Activated T-helper 1 cell treated with anti-CD3 and anti-CD28 coated beads, Interleukin-12 subunit alpha, Interleukin-12 subunit beta, Interleukin-2, Interleukin-4 antibody, amounts not matched to agents 30 ng/mL and 10 ng/mL and 1 ng/mL, durations not matched to agents 14 hours and 24 hours and 36 hours (primary cell): Measurements from ENCODE around the gene IFRD2. TPM values are rescaled to one million over a fixed set of nuclear protein-coding genes. Genes with fewer than 3 reads are reported as not detected.

ENCODE experiments used
- DNase-seq: peaks from one replicate; pipeline ENCODE4 v3.0.0; 2021; ENCODE audit warnings: low spot score
- H3K27ac Mint-ChIP-seq: one replicate; pipeline ENCODE4 v1.8.0; 2021; ENCODE audit warnings: mild to moderate bottlenecking, mixed read lengths
- H3K27me3 Mint-ChIP-seq: one replicate; pipeline ENCODE4 v1.8.0; 2022; ENCODE audit warnings: mild to moderate bottlenecking, moderate library complexity, mixed read lengths; ENCODE audit not compliant: insufficient read depth
- H3K36me3 Mint-ChIP-seq: one replicate; pipeline ENCODE4 v1.8.0; 2021; ENCODE audit warnings: low read depth, mixed read lengths
- H3K4me1 Mint-ChIP-seq: one replicate; pipeline ENCODE4 v1.8.0; 2021; ENCODE audit warnings: low read depth, mixed read lengths
- H3K4me3 Mint-ChIP-seq: one replicate; pipeline ENCODE4 v1.8.0; 2021; ENCODE audit warnings: mild to moderate bottlenecking, moderate library complexity, mixed read lengths
- H3K9me3 Mint-ChIP-seq: one replicate; pipeline ENCODE4 v1.8.0; 2021; ENCODE audit warnings: mixed read lengths
- intact Hi-C: fragments of 100-400 bp; cut with micrococcal nuclease; formaldehyde crosslinking; loops from one replicate; pipeline ENCODE4 v1.15.1; 2024
- total RNA-seq: library from RNA; stranded (reverse); gene quantifications from 2 replicates; pipeline ENCODE4 v1.2.3, GENCODE V29; 2022

Gene IFRD2, protein sequence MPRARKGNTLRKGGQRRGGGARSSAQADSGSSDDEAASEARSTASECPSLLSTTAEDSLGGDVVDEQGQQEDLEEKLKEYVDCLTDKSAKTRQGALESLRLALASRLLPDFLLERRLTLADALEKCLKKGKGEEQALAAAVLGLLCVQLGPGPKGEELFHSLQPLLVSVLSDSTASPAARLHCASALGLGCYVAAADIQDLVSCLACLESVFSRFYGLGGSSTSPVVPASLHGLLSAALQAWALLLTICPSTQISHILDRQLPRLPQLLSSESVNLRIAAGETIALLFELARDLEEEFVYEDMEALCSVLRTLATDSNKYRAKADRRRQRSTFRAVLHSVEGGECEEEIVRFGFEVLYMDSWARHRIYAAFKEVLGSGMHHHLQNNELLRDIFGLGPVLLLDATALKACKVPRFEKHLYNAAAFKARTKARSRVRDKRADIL
- 215 TPM in 2 replicates for total RNA-seq

DNA sequence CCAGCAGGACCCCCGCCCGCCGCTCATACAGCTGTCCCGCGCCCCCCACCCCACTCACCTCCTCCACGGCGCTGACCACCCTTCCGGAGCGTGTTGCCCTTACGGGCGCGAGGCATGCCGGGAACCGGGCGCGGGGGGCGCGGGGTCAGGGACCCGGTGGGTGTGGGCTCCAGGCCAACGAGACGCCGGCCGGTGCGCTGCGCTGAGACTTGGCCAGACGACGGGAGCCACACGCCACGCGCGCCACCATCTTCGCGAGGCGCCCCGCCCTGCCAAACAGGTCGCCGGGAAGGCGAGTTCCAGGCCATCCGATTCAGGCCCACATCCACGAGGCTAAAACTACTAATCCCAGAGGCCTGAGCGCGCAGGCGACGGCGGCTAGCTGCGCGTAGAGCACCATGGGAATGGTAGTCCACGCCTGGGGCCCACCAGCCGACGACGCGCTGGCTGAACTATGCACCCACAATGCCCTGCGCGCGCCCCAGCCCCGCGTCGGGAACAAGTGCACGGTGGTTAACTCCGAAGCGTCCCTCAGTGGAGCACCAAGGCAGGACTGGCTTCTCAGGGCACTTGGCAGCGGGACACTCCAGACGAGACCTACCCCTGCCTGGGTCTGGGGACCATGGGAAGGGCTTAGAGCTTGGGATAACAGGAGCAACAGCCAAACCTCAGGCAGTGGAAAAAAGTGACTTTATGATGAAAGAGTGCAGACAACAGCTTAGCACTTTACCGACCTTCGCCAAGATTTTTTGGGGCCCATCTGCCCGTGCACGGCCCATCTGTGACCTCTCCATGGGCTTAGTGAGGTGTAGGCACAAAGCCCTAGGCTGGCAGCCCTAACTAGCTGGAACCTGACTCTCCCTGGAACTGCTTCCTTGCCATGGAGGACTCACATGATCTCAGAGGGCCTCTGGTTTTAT is at the start of gene IFRD2:
Gene IFRD2 (minus strand): TSS at position 271 of the 920 bp plus-strand sequence. CDS start 155 bp downstream, at position 116.
- peaks cover 14% of the 10 kb centered on the region for H3K4me1 Mint-ChIP-seq
- intact Hi-C loops: loop anchor here (1.0 to 2.0 kb wide), 11 partner anchors 29 to 822 kb away; partner anchors contain the start of genes DAG1, HEMK1, MON1A and TMEM115
- H3K9me3 Mint-ChIP-seq: no peaks in the 10 kb centered on the region
- H3K27ac Mint-ChIP-seq: peak within 1 kb of the TSS; percentile 83
- H3K27me3 Mint-ChIP-seq: no peaks in the 10 kb centered on the region
- DNase-seq: peak; percentile 95
- H3K36me3 Mint-ChIP-seq: peaks cover 14% of the 10 kb centered on the region
- peak within 1 kb of the TSS; percentile 96 for H3K4me3 Mint-ChIP-seq

DNA sequence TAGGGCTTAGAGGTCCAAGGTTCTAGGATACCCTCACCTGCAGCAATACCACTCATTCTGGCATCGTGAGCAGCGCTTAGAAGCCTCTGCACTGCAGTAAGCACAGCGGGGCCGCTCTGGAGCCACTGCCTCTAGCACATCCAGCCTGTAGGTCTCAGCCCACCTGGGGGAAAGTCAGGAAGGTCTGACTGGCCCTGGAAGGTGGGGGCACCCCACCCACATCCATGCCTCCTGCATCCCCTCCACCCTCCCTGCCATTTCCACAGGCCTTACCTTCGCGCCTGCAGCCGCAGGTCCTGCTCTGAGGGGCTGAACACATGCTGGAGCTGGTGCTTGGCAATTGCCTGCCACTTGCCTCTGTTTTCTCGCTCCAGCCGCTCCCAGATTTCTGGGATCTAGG is 49.3 kb upstream of the IFRD2 start:
- peaks cover 14% of the 10 kb centered on the region for H3K36me3 Mint-ChIP-seq
- H3K4me3 Mint-ChIP-seq: peak overlapping the region; percentile 85
- H3K9me3 Mint-ChIP-seq: no peaks in the 10 kb centered on the region
- no peak for DNase-seq
- intact Hi-C loops: no loop called here
- H3K27ac Mint-ChIP-seq: peak overlapping the region; percentile 91
- H3K27me3 Mint-ChIP-seq: no peaks in the 10 kb centered on the region
- H3K4me1 Mint-ChIP-seq: peaks cover 42% of the 10 kb centered on the region

DNA sequence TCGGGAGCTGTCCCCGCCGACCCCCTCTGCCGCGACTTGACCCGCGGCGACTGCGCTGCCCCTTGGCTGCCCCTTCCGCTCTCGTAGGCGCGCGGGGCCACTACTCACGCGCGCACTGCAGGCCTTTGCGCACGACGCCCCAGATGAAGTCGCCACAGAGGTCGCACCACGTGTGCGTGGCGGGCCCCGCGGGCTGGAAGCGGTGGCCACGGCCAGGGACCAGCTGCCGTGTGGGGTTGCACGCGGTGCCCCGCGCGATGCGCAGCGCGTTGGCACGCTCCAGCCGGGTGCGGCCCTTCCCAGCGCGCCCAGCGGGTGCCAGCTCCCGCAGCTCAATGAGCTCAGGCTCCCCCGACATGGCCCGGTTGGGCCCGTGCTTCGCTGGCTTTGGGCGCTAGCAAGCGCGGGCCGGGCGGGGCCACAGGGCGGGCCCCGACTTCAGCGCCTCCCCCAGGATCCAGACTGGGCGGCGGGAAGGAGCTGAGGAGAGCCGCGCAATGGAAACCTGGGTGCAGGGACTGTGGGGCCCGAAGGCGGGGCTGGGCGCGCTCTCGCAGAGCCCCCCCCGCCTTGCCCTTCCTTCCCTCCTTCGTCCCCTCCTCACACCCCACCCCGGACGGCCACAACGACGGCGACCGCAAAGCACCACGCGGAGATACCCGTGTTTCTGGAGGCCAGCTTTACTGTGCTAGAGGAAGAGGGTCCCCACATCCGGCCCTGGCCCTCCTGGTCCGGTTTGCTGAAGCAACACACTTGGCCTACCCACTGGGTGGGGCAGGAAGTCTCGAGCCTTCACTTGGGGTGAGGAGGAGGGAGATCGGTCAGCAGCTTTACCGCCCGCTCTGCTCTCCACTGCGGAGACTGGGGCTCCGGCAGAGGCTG is 48.5 kb upstream of the IFRD2 start, which contains the start of gene RASSF1:
Gene RASSF1 (minus strand): TSS at position 389 of the 882 bp plus-strand sequence. CDS start 31 bp downstream, at position 358.
- Mint-ChIP-seq H3K4me3 (peak within 1 kb of the TSS; percentile 96), H3K36me3 (peaks cover 18% of the 10 kb centered on the region), H3K4me1 (peaks cover 43% of the 10 kb centered on the region), H3K9me3 (no peaks in the 10 kb centered on the region), H3K27ac (peak within 1 kb of the TSS; percentile 97), H3K27me3 (no peaks in the 10 kb centered on the region)
- intact Hi-C loops: loop anchor here (1.0 kb wide), 1 partner anchor 10 kb away; the partner anchor contains the start of genes CYB561D2 and NPRL2
- DNase-seq: peak; percentile 74

- peak overlapping the region; percentile 97 for H3K27ac Mint-ChIP-seq
- H3K4me3 Mint-ChIP-seq: peak overlapping the region; percentile 96
- H3K36me3 Mint-ChIP-seq: peaks cover 18% of the 10 kb centered on the region
- peaks cover 42% of the 10 kb centered on the region for H3K4me1 Mint-ChIP-seq
- H3K27me3 Mint-ChIP-seq: no peaks in the 10 kb centered on the region
- H3K9me3 Mint-ChIP-seq: no peaks in the 10 kb centered on the region
- intact Hi-C loops: loop anchor here (1.0 kb wide), 1 partner anchor 10 kb away; the partner anchor contains the start of genes CYB561D2 and NPRL2
- no peak for DNase-seq
These were observed 47.9 kb upstream of the IFRD2 start for GRCh38 chr3:50340147-50340447.

- peaks cover 18% of the 10 kb centered on the region for H3K36me3 Mint-ChIP-seq
- peak overlapping the region; percentile 96 for H3K4me3 Mint-ChIP-seq
- H3K27me3 Mint-ChIP-seq: no peaks in the 10 kb centered on the region
- intact Hi-C loops: loop anchor here (1.0 to 5.0 kb wide), 4 partner anchors 11 to 1048 kb away; partner anchors contain the start of genes C3orf18, CISH, CYB561D2 and HEMK1
- peak overlapping the region; percentile 97 for H3K27ac Mint-ChIP-seq
- no peak for DNase-seq
- no peaks in the 10 kb centered on the region for H3K9me3 Mint-ChIP-seq
- peaks cover 45% of the 10 kb centered on the region for H3K4me1 Mint-ChIP-seq
These were observed 47.4 kb upstream of the IFRD2 start for GRCh38 chr3:50339485-50340146.

DNA sequence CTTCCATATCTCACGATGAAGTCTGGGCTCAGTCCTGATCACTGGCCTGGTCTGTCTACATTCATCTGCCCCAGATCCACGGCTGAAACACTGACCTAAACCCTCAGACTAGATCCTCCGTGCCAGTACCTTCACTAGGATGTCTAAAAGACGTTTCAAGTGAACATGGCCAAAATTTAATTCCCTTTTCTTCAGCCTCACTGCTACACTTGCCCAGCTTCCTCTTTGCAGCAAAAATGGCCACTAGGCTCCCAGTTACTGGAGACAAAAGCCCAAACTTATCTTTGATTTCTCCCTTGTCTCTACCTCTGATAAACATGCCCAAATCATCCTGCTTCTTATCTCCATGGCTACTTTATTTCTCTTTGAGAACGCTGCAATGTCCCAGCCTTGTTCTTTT is 46.7 kb upstream of the IFRD2 start:
- Mint-ChIP-seq H3K4me1 (peaks cover 49% of the 10 kb centered on the region), H3K4me3 (peak overlapping the region; percentile 96), H3K9me3 (no peaks in the 10 kb centered on the region), H3K27me3 (no peaks in the 10 kb centered on the region), H3K36me3 (peaks cover 23% of the 10 kb centered on the region), H3K27ac (peak overlapping the region; percentile 97)
- intact Hi-C loops: loop anchor here (5.0 kb wide), 3 partner anchors 228 to 1048 kb away; partner anchors contain the start of genes C3orf18, CISH, HEMK1 and MANF
- no peak for DNase-seq

DNA sequence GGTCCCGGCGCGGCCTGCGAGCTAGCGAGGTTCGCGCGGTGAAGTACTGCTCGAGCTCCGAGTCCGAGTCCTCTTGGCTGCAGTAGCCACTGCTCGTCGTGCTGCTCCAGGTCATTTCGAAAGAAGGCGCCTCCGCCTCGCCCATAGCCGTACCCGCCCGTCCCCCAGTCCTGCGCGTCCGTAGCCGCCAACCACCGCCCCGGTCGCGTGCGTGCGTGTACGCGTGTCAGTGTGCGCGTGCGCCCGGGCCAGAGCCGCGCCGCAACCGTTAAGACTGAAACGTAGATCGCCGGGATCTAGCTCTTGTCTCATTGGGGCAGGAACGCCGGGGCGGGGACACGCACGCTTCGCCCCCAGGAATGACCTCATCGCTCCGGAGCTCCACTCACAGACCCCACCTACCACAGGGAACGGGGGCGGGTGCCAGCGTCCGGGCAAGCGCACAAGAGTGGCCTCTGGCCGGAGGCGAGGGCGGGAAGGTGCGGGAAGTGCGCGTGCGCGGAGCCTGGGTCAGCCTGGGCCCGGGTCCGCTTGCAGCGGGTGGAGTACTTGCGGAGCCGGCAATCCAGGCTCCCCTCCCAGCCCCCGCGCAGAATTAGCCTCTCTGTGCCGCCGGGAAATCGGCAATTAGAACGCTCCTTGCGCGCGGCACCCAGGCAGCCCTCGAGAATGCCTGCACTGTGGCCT is 45.1 kb upstream of the IFRD2 start:
- Mint-ChIP-seq H3K9me3 (no peaks in the 10 kb centered on the region), H3K4me1 (peaks cover 51% of the 10 kb centered on the region), H3K27me3 (no peaks in the 10 kb centered on the region), H3K27ac (peak overlapping the region; percentile 97), H3K36me3 (peaks cover 28% of the 10 kb centered on the region), H3K4me3 (peak overlapping the region; percentile 96)
- DNase-seq: peak; percentile 96
- intact Hi-C loops: loop anchor here (1.0 to 5.0 kb wide), 12 partner anchors 9 to 1050 kb away; partner anchors contain the start of genes C3orf18, CISH, GNAI2 and HEMK1

DNA sequence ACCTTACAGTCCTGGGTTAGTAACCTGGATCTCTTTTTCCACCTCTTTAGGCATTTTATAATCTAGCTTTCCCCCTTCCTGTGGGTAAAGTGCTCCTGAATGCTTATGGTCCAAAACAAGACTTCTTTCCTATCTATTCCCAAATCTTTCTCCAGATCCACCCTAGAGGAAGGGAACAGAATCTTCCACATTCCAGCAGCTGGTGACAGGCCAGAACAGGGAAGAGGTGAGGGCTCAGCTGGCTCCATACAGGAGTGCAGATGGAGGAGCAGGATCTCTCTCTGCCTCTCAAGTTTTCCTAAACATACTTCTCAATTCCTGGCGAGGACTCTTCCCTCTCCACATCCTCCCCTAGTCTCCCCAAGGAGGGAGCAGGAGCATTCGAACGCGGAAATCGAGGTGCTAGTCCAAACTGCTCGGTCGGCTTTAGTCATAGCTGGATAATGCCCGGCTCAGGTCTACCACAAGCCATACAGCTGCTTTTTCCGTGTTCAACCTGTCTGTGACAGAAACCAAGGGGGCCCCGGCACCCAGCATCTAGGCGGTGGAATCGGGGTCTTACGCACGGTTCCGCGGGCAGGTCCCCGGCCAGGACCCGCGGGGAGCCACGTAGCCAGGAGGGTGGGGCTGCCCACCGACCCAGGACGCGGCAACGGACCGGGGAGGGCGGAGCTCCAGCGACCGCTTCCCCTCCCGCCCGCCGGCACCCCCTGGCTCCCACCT is 44.4 kb upstream of the IFRD2 start:
- H3K27ac Mint-ChIP-seq: peak overlapping the region; percentile 97
- peaks cover 33% of the 10 kb centered on the region for H3K36me3 Mint-ChIP-seq
- no peaks in the 10 kb centered on the region for H3K27me3 Mint-ChIP-seq

GRCh38 chr3:50334339-50335075 is 42.3 kb upstream of the IFRD2 start:
- no peaks in the 10 kb centered on the region for H3K27me3 Mint-ChIP-seq
- H3K4me3 Mint-ChIP-seq: peak overlapping the region; percentile 77
- H3K36me3 Mint-ChIP-seq: peaks cover 44% of the 10 kb centered on the region
- no peaks in the 10 kb centered on the region for H3K9me3 Mint-ChIP-seq
- no peak for DNase-seq
- peaks cover 45% of the 10 kb centered on the region for H3K4me1 Mint-ChIP-seq
- intact Hi-C loops: loop anchor here (5.0 kb wide), 3 partner anchors 233 to 1053 kb away; partner anchors contain the start of genes C3orf18, CISH, HEMK1 and MANF
- H3K27ac Mint-ChIP-seq: peak overlapping the region; percentile 79

More for the DNA sequence above, 44.4 kb upstream of the IFRD2 start:
- intact Hi-C loops: loop anchor here (1.0 to 5.0 kb wide), 12 partner anchors 8 to 1051 kb away; partner anchors contain the start of genes C3orf18, CISH, GNAI2 and HEMK1
- Mint-ChIP-seq H3K9me3 (no peaks in the 10 kb centered on the region), H3K4me1 (peaks cover 51% of the 10 kb centered on the region), H3K4me3 (peak overlapping the region; percentile 96)
- no peak for DNase-seq

DNA sequence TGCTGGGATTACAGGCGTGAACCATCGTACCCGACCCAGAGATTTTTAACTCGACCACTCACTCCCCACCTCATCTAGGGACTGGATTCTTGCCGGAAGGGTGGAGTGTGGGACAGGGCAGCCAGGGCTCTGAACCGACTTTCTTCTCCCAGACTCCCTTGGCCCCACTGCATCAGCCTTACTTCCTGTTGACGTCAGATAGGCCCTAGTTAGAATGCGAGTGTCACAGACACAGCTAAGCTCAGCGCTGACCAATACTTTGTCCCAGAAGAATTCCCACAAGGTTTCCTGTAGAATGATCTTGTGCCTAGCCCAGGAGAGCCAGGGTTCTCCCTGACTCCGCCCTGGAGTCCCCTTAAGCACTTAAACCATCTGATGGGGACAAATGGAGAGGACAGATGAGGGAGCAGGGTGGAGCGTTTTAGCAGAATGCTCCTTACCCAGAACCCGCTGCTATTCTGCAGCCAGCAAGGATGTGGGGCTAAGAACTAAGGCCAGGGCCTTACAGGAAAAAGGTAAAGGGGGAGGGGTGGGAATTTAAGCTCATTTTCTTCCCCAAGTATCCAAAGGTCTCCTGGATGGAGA is 41.6 kb upstream of the IFRD2 start:
- no peaks in the 10 kb centered on the region for H3K9me3 Mint-ChIP-seq
- no peaks in the 10 kb centered on the region for H3K27me3 Mint-ChIP-seq
- H3K4me3 Mint-ChIP-seq: peak overlapping the region; percentile 77
- H3K27ac Mint-ChIP-seq: peak overlapping the region; percentile 79
- intact Hi-C loops: no loop called here
- no peak for DNase-seq
- peaks cover 41% of the 10 kb centered on the region for H3K36me3 Mint-ChIP-seq
- peaks cover 38% of the 10 kb centered on the region for H3K4me1 Mint-ChIP-seq
